GM23338 (cell line): ENCODE results near the gene IRF8. TPM values are rescaled to one million over a fixed set of nuclear protein-coding genes. Genes with fewer than 3 reads are reported as not detected.

Source experiments
- ATAC-seq: fragments of 200-7000 bp; cut with Tn5 transposase; 3 replicates; pipeline ENCODE4 v1.9.1; 2020
- DNase-seq: peaks from one replicate; pipeline ENCODE4 v3.0.0-alpha.2; 2015; ENCODE audit warnings: low spot score
- H2AFZ ChIP-seq: fragments of 200-600 bp; sonication (generic); 2 replicates; pipeline ENCODE4 v1.8.0; 2016; ENCODE audit warnings: antibody characterized with exemption, mild to moderate bottlenecking, moderate library complexity
- H3F3A ChIP-seq: fragments of 200-600 bp; sonication (generic); replicated peaks from 2 replicates; pipeline ENCODE4 v1.8.0; 2017; ENCODE audit warnings: antibody characterized with exemption, mixed run types, low read depth
- H3K27ac ChIP-seq: fragments of 200-600 bp; sonication (generic); 2 replicates; pipeline ENCODE4 v1.6.1; 2016; ENCODE audit warnings: low read depth
- H3K27me3 ChIP-seq: fragments of 200-600 bp; sonication (generic); 2 replicates; pipeline ENCODE4 v1.8.0; 2016; ENCODE audit warnings: mild to moderate bottlenecking, mixed run types, moderate library complexity; ENCODE audit not compliant: insufficient read depth
- H3K36me3 ChIP-seq: fragments of 200-600 bp; sonication (generic); 2 replicates; pipeline ENCODE4 v1.8.0; 2016; ENCODE audit warnings: mild to moderate bottlenecking; ENCODE audit not compliant: insufficient read depth
- H3K4me1 ChIP-seq: fragments of 200-600 bp; sonication (generic); 2 replicates; pipeline ENCODE4 v1.8.0; 2016; ENCODE audit warnings: mild to moderate bottlenecking, moderate library complexity; ENCODE audit not compliant: insufficient read depth
- H3K4me2 ChIP-seq: fragments of 200-600 bp; sonication (generic); 2 replicates; pipeline ENCODE4 v1.7.1; 2017; ENCODE audit warnings: mixed run types
- H3K4me3 ChIP-seq: fragments of 200-600 bp; sonication (generic); 2 replicates; pipeline ENCODE4 v1.6.1; 2016; ENCODE audit warnings: mixed run types
- H3K79me2 ChIP-seq: fragments of 200-600 bp; sonication (generic); replicated peaks from 2 replicates; pipeline ENCODE4 v1.8.0; 2017; ENCODE audit warnings: mild to moderate bottlenecking; ENCODE audit not compliant: insufficient read depth
- H3K9me2 ChIP-seq: fragments of 200-600 bp; sonication (generic); 2 replicates; pipeline ENCODE4 v1.8.0; 2017; ENCODE audit not compliant: insufficient read depth
- H4K20me1 ChIP-seq: fragments of 200-600 bp; sonication (generic); replicated peaks from 2 replicates; pipeline ENCODE4 v1.8.0; 2017; ENCODE audit warnings: mild to moderate bottlenecking; ENCODE audit not compliant: insufficient read depth
- H3K27ac Mint-ChIP-seq: 2 replicates; pipeline ENCODE4 v1.8.0; 2020; ENCODE audit warnings: inconsistent platforms, mild to moderate bottlenecking, moderate library complexity, mixed read lengths
- H3K27me3 Mint-ChIP-seq: 3 replicates; pipeline ENCODE4 v1.8.0; 2022; ENCODE audit warnings: low read depth, mild to moderate bottlenecking, moderate library complexity, mixed read lengths, inconsistent platforms; ENCODE audit not compliant: insufficient read depth, poor library complexity
- H3K36me3 Mint-ChIP-seq: 3 replicates; pipeline ENCODE4 v1.8.0; 2021; ENCODE audit warnings: low read depth, mild to moderate bottlenecking, inconsistent platforms, moderate library complexity, mixed read lengths
- H3K4me1 Mint-ChIP-seq: 3 replicates; pipeline ENCODE4 v1.8.0; 2020; ENCODE audit warnings: mild to moderate bottlenecking, inconsistent platforms, mixed read lengths
- H3K4me3 Mint-ChIP-seq: 3 replicates; pipeline ENCODE4 v1.8.0; 2021; ENCODE audit warnings: moderate library complexity, mild to moderate bottlenecking, inconsistent platforms, mixed read lengths
- H3K9me3 Mint-ChIP-seq: 3 replicates; pipeline ENCODE4 v1.8.0; 2020; ENCODE audit warnings: moderate library complexity, mild to moderate bottlenecking, inconsistent platforms, mixed read lengths
- CREB1 ChIP-seq: fragments of 250-450 bp; sonication (Bioruptor Pico); IDR thresholded peaks from 2 replicates; pipeline ENCODE4 v1.5.0; 2020; ENCODE audit warnings: low read depth, mild to moderate bottlenecking, moderate library complexity
- JUNB ChIP-seq: IDR thresholded peaks from one replicate; pipeline ENCODE4 v1.6.1; 2016; ENCODE audit warnings: antibody characterized with exemption; ENCODE audit not compliant: unreplicated experiment
- STAT1 ChIP-seq: IDR thresholded peaks from one replicate; pipeline ENCODE4 v1.6.1; 2016; ENCODE audit warnings: antibody characterized with exemption; ENCODE audit not compliant: unreplicated experiment
- ZNF331 ChIP-seq: fragments of 250-450 bp; sonication (Bioruptor Pico); IDR thresholded peaks from 2 replicates; pipeline ENCODE4 v1.5.0; 2020; ENCODE audit warnings: low read depth, mild to moderate bottlenecking, moderate library complexity
- polyA plus RNA-seq: library from polyadenylated mRNA; unstranded; fragments of >200 nt; fragmentation: Nextera tagmentation; extraction: Ambion mirVana; gene quantifications from 2 replicates; pipeline ENCODE4 v1.2.1, GENCODE V29; 2016
- total RNA-seq: library from RNA; depleted of rRNA; stranded (reverse); fragments of >200 nt; shearing (Covaris generic); gene quantifications from 2 replicates; pipeline ENCODE4 v1.2.3, GENCODE V29; 2014
- TF ChIP-seq, protein P1 (sequence below): IDR thresholded peaks from one replicate; pipeline ENCODE4 v1.6.1; 2018; ENCODE audit warnings: antibody characterized with exemption; ENCODE audit not compliant: unreplicated experiment
- TF ChIP-seq, protein P2 (sequence below), 2 experiments: fragments of 200-600 bp in 1 of 2; sonication (generic) in 1 of 2; conservative IDR thresholded peaks; 2 replicates each; pipeline versions ENCODE4 v1.5.1 to v1.6.1; 2016 to 2017; ENCODE audit warnings: antibody characterized with exemption in 2 of 2, low read depth in 2 of 2, mild to moderate bottlenecking in 2 of 2, moderate library complexity in 1 of 2
- TF ChIP-seq, protein P3 (sequence below): fragments of 250-450 bp; sonication (Bioruptor Pico); IDR thresholded peaks from 2 replicates; pipeline ENCODE4 v1.5.0; 2020; ENCODE audit warnings: mild to moderate bottlenecking, moderate library complexity

IRF8 gene
- total and polyA plus RNA-seq, 2 experiments from 2014 or later, result 0.47 to 2.8 TPM

DNA sequence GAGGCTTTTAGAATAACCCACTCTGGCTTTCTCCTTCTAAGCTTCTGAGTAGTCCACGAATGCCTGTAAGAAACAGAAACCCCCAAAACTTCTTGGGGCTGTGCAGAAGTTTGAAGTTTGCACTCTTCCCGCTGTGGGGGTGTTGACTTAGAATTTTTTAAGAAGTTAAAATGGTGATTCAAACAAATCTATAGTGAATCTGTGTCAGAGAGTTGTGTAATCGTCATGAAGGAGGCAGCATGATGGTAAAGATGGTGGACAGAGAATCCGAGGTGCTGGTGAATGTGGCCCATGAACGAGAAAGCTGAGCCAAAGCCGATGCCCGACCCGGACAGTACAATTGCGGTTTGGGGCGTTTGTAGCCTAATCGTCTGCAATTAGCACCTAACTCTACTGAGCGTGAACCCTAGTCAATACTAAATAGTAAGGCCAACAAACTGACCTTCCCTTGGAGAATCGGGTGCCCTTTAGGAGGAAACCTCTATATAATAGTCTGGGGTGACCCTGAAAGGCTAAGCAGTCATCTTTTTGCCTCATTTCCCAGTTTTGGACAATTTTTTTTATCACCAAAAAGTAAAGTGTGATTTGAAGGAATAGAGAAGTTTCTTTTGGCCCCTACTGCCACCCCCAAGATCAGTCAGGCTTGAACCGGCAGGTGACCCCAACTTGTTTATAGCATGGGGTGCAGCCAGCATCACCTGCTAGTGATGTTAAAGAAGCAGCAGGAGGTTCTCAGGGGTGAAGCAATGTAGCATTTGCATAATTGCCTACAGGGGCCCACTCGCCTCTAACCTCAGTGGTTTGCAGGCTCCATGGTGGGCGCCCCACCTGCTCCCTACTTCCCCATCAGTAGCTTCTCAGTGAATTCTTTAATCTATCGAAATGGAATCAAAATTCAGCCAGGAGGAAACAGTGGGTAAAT is 11.2 kb downstream of the IRF8 start (continued):
- TF ChIP-seq, protein P1, sequence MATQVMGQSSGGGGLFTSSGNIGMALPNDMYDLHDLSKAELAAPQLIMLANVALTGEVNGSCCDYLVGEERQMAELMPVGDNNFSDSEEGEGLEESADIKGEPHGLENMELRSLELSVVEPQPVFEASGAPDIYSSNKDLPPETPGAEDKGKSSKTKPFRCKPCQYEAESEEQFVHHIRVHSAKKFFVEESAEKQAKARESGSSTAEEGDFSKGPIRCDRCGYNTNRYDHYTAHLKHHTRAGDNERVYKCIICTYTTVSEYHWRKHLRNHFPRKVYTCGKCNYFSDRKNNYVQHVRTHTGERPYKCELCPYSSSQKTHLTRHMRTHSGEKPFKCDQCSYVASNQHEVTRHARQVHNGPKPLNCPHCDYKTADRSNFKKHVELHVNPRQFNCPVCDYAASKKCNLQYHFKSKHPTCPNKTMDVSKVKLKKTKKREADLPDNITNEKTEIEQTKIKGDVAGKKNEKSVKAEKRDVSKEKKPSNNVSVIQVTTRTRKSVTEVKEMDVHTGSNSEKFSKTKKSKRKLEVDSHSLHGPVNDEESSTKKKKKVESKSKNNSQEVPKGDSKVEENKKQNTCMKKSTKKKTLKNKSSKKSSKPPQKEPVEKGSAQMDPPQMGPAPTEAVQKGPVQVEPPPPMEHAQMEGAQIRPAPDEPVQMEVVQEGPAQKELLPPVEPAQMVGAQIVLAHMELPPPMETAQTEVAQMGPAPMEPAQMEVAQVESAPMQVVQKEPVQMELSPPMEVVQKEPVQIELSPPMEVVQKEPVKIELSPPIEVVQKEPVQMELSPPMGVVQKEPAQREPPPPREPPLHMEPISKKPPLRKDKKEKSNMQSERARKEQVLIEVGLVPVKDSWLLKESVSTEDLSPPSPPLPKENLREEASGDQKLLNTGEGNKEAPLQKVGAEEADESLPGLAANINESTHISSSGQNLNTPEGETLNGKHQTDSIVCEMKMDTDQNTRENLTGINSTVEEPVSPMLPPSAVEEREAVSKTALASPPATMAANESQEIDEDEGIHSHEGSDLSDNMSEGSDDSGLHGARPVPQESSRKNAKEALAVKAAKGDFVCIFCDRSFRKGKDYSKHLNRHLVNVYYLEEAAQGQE, result no peak
- TF ChIP-seq, protein P2, sequence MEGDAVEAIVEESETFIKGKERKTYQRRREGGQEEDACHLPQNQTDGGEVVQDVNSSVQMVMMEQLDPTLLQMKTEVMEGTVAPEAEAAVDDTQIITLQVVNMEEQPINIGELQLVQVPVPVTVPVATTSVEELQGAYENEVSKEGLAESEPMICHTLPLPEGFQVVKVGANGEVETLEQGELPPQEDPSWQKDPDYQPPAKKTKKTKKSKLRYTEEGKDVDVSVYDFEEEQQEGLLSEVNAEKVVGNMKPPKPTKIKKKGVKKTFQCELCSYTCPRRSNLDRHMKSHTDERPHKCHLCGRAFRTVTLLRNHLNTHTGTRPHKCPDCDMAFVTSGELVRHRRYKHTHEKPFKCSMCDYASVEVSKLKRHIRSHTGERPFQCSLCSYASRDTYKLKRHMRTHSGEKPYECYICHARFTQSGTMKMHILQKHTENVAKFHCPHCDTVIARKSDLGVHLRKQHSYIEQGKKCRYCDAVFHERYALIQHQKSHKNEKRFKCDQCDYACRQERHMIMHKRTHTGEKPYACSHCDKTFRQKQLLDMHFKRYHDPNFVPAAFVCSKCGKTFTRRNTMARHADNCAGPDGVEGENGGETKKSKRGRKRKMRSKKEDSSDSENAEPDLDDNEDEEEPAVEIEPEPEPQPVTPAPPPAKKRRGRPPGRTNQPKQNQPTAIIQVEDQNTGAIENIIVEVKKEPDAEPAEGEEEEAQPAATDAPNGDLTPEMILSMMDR (conservative IDR thresholded peaks at IDR 0.05; ENCODE audit: low read depth in 2 of 2), result no peak
- TF ChIP-seq STAT1, result no peak
- no peak for TF ChIP-seq CREB1 (CRISPR knock-in tag)

DNA sequence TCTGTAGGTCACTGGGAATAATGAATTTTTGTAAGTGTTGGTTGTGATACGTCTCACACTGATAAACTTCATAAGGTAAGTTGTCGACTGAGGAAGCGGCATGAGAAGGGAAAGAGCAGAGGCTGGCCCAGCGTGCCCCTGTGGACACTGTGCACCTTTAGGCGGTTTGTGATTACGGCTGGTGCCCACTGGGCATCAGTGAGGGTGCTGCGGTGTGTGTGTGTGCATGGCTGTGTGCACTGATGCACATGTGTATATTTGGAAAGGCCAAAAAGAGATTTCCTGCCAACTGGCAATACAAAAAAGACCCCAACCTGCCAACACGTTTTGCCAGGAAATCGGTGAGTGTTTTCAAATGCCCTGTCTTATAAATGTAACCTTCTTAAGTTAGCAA is 11.9 kb downstream of the IRF8 start:
- H3K4me2 ChIP-seq, result no peak overlapping the region
- H3K9me3 Mint-ChIP-seq, result no peaks in the 10 kb centered on the region
- H3K27ac ChIP-seq, result no peak overlapping the region
- H3K27me3 Mint-ChIP-seq, result peaks cover 20% of the 10 kb centered on the region
- H3K4me3 Mint-ChIP-seq, result no peak overlapping the region
- no peaks in the 10 kb centered on the region for H3F3A ChIP-seq
- peaks cover 38% of the 10 kb centered on the region for H3K4me1 Mint-ChIP-seq
- no peaks in the 10 kb centered on the region for H3K79me2 ChIP-seq
- no peaks in the 10 kb centered on the region for H4K20me1 ChIP-seq
- ATAC-seq (no peak), DNase-seq (no peak)
- no peak overlapping the region for H3K4me3 ChIP-seq
- no peak overlapping the region for H3K27ac Mint-ChIP-seq
- H3K4me1 ChIP-seq, result peaks cover 6% of the 10 kb centered on the region
- no peaks in the 10 kb centered on the region for H3K27me3 ChIP-seq
- H3K9me2 ChIP-seq, result peaks cover 3% of the 10 kb centered on the region; the same call in 1 of the 2 replicates
- H2AFZ ChIP-seq, result no peak overlapping the region
- no peaks in the 10 kb centered on the region for H3K36me3 Mint-ChIP-seq
- H3K36me3 ChIP-seq, result no peaks in the 10 kb centered on the region
- TF ChIP-seq, protein P1, result no peak
- TF ChIP-seq JUNB (no peak), STAT1 (no peak), ZNF331 (no peak)
- TF ChIP-seq, protein P3, sequence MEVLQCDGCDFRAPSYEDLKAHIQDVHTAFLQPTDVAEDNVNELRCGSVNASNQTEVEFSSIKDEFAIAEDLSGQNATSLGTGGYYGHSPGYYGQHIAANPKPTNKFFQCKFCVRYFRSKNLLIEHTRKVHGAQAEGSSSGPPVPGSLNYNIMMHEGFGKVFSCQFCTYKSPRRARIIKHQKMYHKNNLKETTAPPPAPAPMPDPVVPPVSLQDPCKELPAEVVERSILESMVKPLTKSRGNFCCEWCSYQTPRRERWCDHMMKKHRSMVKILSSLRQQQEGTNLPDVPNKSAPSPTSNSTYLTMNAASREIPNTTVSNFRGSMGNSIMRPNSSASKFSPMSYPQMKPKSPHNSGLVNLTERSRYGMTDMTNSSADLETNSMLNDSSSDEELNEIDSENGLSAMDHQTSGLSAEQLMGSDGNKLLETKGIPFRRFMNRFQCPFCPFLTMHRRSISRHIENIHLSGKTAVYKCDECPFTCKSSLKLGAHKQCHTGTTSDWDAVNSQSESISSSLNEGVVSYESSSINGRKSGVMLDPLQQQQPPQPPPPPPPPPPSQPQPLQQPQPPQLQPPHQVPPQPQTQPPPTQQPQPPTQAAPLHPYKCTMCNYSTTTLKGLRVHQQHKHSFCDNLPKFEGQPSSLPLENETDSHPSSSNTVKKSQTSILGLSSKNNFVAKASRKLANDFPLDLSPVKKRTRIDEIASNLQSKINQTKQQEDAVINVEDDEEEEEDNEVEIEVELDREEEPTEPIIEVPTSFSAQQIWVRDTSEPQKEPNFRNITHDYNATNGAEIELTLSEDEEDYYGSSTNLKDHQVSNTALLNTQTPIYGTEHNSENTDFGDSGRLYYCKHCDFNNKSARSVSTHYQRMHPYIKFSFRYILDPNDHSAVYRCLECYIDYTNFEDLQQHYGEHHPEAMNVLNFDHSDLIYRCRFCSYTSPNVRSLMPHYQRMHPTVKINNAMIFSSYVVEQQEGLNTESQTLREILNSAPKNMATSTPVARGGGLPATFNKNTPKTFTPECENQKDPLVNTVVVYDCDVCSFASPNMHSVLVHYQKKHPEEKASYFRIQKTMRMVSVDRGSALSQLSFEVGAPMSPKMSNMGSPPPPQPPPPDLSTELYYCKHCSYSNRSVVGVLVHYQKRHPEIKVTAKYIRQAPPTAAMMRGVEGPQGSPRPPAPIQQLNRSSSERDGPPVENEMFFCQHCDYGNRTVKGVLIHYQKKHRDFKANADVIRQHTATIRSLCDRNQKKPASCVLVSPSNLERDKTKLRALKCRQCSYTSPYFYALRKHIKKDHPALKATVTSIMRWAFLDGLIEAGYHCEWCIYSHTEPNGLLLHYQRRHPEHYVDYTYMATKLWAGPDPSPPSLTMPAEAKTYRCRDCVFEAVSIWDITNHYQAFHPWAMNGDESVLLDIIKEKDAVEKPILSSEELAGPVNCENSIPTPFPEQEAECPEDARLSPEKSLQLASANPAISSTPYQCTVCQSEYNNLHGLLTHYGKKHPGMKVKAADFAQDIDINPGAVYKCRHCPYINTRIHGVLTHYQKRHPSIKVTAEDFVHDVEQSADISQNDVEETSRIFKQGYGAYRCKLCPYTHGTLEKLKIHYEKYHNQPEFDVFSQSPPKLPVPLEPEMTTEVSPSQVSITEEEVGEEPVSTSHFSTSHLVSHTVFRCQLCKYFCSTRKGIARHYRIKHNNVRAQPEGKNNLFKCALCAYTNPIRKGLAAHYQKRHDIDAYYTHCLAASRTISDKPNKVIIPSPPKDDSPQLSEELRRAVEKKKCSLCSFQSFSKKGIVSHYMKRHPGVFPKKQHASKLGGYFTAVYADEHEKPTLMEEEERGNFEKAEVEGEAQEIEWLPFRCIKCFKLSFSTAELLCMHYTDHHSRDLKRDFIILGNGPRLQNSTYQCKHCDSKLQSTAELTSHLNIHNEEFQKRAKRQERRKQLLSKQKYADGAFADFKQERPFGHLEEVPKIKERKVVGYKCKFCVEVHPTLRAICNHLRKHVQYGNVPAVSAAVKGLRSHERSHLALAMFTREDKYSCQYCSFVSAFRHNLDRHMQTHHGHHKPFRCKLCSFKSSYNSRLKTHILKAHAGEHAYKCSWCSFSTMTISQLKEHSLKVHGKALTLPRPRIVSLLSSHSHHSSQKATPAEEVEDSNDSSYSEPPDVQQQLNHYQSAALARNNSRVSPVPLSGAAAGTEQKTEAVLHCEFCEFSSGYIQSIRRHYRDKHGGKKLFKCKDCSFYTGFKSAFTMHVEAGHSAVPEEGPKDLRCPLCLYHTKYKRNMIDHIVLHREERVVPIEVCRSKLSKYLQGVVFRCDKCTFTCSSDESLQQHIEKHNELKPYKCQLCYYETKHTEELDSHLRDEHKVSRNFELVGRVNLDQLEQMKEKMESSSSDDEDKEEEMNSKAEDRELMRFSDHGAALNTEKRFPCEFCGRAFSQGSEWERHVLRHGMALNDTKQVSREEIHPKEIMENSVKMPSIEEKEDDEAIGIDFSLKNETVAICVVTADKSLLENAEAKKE (CRISPR knock-in tag), result no peak
